Pons (tissue), 1 donor: ENCODE measurements around the gene BCAS3.
A peak's percentile ranks its signal among the peaks of the same experiment; 100 is the strongest.

ENCODE experiments used
- DNase-seq: peaks from one replicate; pipeline ENCODE4 v3.0.0-alpha.2; 2016; ENCODE audit warnings: low spot score

Gene BCAS3

GRCh38 chr17:61155590-61156237 lies 478.1 kb downstream of the BCAS3 start:
- no peak for DNase-seq

- DNase-seq: peak; percentile 84
Measured at GRCh38 chr17:61157246-61157886, 479.7 kb downstream of the BCAS3 start.

GRCh38 chr17:61158376-61158775 lies 480.7 kb downstream of the BCAS3 start:
- DNase-seq: no peak

GRCh38 chr17:61159221-61159814 lies 481.7 kb downstream of the BCAS3 start:
- DNase-seq: no peak

- no peak for DNase-seq
Measured at GRCh38 chr17:61160204-61160603, 482.6 kb downstream of the BCAS3 start.

GRCh38 chr17:61160789-61161445 lies 483.3 kb downstream of the BCAS3 start:
- no peak for DNase-seq

GRCh38 chr17:61161615-61162134 lies 484.0 kb downstream of the BCAS3 start:
- no peak for DNase-seq

GRCh38 chr17:61164517-61164916 lies 486.9 kb downstream of the BCAS3 start:
- no peak for DNase-seq

- DNase-seq: no peak
Measured at GRCh38 chr17:61167075-61167474, 489.4 kb downstream of the BCAS3 start.

GRCh38 chr17:61168506-61168905 lies 490.9 kb downstream of the BCAS3 start:
- DNase-seq: no peak

GRCh38 chr17:61174310-61174709 lies 496.7 kb downstream of the BCAS3 start:
- DNase-seq: no peak

GRCh38 chr17:61175298-61176142 lies 497.9 kb downstream of the BCAS3 start:
- DNase-seq: no peak

- no peak for DNase-seq
Measured at GRCh38 chr17:61177351-61177750, 499.7 kb downstream of the BCAS3 start.

GRCh38 chr17:61178284-61178683 lies 500.6 kb downstream of the BCAS3 start:
- no peak for DNase-seq

- DNase-seq: peak; percentile 80
Measured at GRCh38 chr17:61179380-61179806, 501.7 kb downstream of the BCAS3 start.

GRCh38 chr17:61183793-61184192 lies 506.1 kb downstream of the BCAS3 start:
- no peak for DNase-seq

GRCh38 chr17:61185385-61185784 lies 507.7 kb downstream of the BCAS3 start:
- no peak for DNase-seq

GRCh38 chr17:61187038-61187437 lies 509.4 kb downstream of the BCAS3 start:
- no peak for DNase-seq

- no peak for DNase-seq
Measured at GRCh38 chr17:61188081-61188480, 510.4 kb downstream of the BCAS3 start.

GRCh38 chr17:61189968-61190367 lies 512.3 kb downstream of the BCAS3 start:
- DNase-seq: no peak

GRCh38 chr17:61196302-61196704 lies 518.7 kb downstream of the BCAS3 start:
- DNase-seq: no peak

GRCh38 chr17:61196799-61197198 lies 519.1 kb downstream of the BCAS3 start:
- DNase-seq: no peak
